ENCODE data around the gene CLUH.

CLUH gene

DNA sequence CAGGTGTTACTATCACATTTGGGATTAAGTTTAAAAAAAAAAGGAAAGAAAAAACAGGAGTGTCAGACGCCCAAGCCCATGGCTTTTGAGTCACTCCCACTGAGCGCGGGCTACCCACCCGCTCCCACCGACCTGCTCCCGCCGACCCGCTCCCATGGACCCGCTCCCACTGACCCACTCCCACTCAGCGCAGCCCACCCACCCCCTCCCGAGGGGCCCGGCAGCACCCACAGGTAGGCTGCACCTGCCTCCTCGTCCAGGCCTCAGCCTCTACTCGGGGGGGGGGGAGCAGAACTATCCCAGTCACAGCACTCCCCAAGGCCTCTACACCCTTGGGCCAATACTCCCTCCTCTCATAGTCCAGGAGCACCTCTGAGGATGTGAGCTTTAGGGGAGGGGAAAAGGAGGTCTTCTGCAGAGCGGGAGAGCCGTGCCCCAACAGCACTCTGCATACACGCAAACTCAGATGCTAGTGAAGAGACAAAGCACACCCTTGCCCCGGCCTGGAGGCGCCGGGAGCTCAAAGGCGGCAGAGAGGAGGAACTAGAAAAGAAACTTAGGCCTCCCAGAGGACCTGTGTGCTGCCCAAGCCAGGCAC is 2.9 kb downstream of the CLUH start:
- Histone ChIP-seq H3K4me3 (ENCODE audit: insufficient read depth, low read depth, low read length, poor library complexity, severe bottlenecking) (no peak overlapping the region), H3K4me1 (ENCODE audit: control insufficient read depth, insufficient read depth, low read length, poor library complexity, severe bottlenecking) (peaks cover 26% of the 10 kb centered on the region), H3K27ac (ENCODE audit: insufficient read depth, low read length, poor library complexity, severe bottlenecking) (no peak overlapping the region), H3K9me3 (ENCODE audit: control insufficient read depth, low read length) (no peaks in the 10 kb centered on the region), H3K27me3 (replicated peaks; ENCODE audit: control insufficient read depth, insufficient read depth, low read length, poor library complexity, severe bottlenecking) (no peaks in the 10 kb centered on the region), H3K36me3 (ENCODE audit: control insufficient read depth, insufficient read depth, low read length) (peaks cover 13% of the 10 kb centered on the region)
- DNase-seq = no peak

DNA sequence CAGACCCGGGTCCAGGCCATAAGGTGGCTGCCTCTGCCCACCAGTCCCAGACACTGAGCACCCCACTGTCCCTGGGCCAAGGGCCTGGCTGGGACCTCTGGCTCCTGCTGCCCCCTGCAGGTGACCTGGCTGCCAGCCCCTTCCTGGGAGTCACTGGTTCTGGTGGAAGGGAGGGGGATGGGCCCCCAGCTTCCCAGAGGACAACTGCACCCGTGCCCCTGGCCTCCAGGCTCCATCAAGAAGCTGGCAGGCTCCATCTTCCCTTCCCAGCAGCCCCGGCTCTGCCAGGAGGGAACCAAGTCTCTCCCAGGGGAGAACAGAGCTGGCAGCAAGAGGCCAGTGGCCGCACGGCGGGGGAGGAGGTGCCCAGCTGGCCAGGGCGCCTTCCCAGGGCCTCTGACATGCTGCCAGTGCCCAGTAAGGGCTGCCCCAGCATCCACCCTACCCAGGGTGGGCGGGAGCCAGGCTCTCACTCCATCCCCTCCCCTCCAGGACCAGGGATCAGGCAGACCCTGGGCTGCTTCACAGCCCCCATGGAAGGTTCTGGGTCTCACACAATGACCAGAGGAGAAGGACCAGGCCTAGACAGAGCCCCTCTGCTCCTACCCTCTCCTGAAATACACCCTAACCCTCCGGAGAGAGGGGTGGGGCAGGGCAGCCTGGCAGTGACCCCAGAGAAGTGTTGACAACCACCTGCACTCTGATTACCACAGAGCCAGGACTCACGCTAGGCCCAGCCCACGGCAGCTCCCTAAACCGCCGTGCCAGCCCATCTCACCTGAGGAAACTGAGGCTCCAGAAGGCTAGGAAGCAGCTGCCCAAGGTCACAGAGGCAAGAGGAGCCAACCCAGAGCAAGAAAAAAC is 3.6 kb downstream of the CLUH start:
- peaks cover 18% of the 10 kb centered on the region for H3K36me3 ChIP-seq (ENCODE audit: control insufficient read depth, insufficient read depth, low read length)
- H3K27ac ChIP-seq (ENCODE audit: insufficient read depth, low read length, poor library complexity, severe bottlenecking) = peak overlapping the region; percentile 18
- H3K4me1 ChIP-seq (ENCODE audit: control insufficient read depth, insufficient read depth, low read length, poor library complexity, severe bottlenecking) = peaks cover 26% of the 10 kb centered on the region
- no peaks in the 10 kb centered on the region for H3K27me3 ChIP-seq (replicated peaks; ENCODE audit: control insufficient read depth, insufficient read depth, low read length, poor library complexity, severe bottlenecking)
- DNase-seq = no peak
- H3K9me3 ChIP-seq (ENCODE audit: control insufficient read depth, low read length) = no peaks in the 10 kb centered on the region
- no peak overlapping the region for H3K4me3 ChIP-seq (ENCODE audit: insufficient read depth, low read depth, low read length, poor library complexity, severe bottlenecking)

DNA sequence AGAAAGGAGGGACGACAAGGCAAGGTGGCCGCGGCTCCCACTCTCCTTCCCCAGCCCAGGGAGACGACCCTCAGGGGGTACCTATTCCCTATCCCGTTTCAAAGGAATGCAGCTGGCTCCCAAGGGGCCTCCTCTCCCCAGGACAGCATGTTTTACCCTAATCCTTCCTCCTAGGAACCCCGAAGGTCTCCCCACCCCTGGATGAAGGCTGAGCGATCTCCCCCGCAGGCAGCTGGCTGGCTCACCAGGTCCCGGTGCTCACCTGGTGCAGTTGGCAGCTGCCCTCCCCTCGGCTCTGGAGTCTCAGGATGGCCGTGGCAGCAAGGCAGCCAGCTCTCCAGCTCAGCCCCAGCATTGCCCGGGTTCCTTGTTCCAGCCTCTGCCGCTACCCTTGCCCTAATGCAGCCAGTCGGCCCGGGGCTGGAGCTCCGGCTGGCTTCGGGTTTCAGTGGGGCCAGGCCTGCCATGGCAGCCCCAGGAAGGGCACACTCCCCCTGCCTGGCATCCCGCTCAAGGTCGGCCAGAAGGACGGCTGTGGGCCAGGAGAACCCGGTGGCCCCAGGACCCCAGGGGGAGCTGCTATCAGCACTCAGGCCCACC is 4.6 kb downstream of the CLUH start:
- no peak overlapping the region for H3K27ac ChIP-seq (ENCODE audit: insufficient read depth, low read length, poor library complexity, severe bottlenecking)
- no peaks in the 10 kb centered on the region for H3K9me3 ChIP-seq (ENCODE audit: control insufficient read depth, low read length)
- no peak for DNase-seq
- peaks cover 25% of the 10 kb centered on the region for H3K36me3 ChIP-seq (ENCODE audit: control insufficient read depth, insufficient read depth, low read length)
- H3K4me3 ChIP-seq (ENCODE audit: insufficient read depth, low read depth, low read length, poor library complexity, severe bottlenecking) = no peak overlapping the region
- H3K4me1 ChIP-seq (ENCODE audit: control insufficient read depth, insufficient read depth, low read length, poor library complexity, severe bottlenecking) = peaks cover 20% of the 10 kb centered on the region
- no peaks in the 10 kb centered on the region for H3K27me3 ChIP-seq (replicated peaks; ENCODE audit: control insufficient read depth, insufficient read depth, low read length, poor library complexity, severe bottlenecking)

DNA sequence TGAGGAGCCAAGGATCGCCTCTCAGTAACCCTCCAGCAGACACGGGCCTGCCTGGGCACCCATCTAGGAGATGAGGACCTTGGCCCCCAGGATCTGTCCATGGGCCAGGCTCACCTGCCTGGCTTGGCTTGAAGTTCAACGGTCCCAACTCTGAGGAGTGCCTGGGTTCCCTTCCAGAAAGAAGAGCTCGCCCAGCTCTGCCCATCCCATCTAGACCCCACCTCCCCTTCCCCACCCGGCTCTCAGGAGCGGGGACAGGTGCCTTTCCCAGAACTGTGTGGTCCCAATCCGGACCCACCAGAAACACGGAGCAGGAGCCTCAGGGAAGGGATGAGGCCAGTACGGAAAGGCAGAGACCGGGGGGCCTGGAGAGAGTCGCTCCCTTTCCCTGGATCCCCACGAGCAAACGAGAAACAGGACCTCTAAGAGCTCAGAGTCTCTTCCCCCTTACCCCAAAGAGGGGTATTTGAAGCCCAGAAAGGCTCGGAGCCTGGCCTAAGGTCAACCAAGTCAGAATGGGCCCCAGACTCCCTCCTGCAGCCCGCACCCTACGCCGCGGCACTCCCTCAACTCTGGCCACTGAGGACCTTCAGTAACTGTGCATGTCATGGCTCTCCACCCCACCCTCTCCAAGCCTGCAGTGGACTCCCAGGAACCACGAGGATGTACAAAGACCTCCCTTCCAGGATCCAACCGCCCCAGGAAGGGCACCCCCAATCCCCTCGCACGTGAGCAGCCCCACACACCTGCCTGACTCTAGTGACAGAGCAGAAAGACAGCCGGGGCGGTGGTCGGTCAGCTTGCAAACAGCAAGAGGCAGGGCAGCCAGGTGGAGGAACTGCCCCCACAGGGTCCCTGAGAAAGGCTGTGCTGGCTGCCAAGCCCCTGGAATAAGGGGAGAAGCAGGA is 5.4 kb downstream of the CLUH start:
- Histone ChIP-seq H3K36me3 (ENCODE audit: control insufficient read depth, insufficient read depth, low read length) (peaks cover 34% of the 10 kb centered on the region), H3K27ac (ENCODE audit: insufficient read depth, low read length, poor library complexity, severe bottlenecking) (no peak overlapping the region)

DNA sequence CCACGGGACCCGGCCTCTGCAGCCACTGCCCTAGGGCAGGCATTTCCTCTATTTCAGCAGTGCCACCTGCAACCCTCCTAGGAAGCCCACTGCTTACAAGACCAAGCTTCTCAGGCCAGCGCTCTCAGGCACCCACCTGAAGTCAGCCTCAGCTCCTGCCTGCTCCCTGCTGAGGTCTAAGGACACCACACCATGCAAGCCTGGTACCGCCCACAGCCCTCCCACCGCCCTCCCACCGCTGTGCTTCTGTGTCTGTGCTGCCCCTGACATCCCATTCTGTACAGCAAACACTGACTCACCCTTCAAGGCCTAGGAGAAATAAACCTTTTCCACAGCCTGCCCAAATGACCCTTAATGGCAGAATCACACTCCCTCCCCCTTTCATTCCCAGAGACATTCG is 6.3 kb downstream of the CLUH start:
- Histone ChIP-seq H3K9me3 (ENCODE audit: control insufficient read depth, low read length) (no peaks in the 10 kb centered on the region), H3K27me3 (replicated peaks; ENCODE audit: control insufficient read depth, insufficient read depth, low read length, poor library complexity, severe bottlenecking) (no peaks in the 10 kb centered on the region), H3K4me3 (ENCODE audit: insufficient read depth, low read depth, low read length, poor library complexity, severe bottlenecking) (no peak overlapping the region), H3K4me1 (ENCODE audit: control insufficient read depth, insufficient read depth, low read length, poor library complexity, severe bottlenecking) (peaks cover 11% of the 10 kb centered on the region), H3K36me3 (ENCODE audit: control insufficient read depth, insufficient read depth, low read length) (peaks cover 42% of the 10 kb centered on the region), H3K27ac (ENCODE audit: insufficient read depth, low read length, poor library complexity, severe bottlenecking) (no peak overlapping the region)
- no peak for DNase-seq

More for the DNA sequence above, 5.4 kb downstream of the CLUH start:
- no peak for DNase-seq
- no peaks in the 10 kb centered on the region for H3K27me3 ChIP-seq (replicated peaks; ENCODE audit: control insufficient read depth, insufficient read depth, low read length, poor library complexity, severe bottlenecking)
- no peaks in the 10 kb centered on the region for H3K9me3 ChIP-seq (ENCODE audit: control insufficient read depth, low read length)
- H3K4me1 ChIP-seq (ENCODE audit: control insufficient read depth, insufficient read depth, low read length, poor library complexity, severe bottlenecking) = peaks cover 18% of the 10 kb centered on the region
- H3K4me3 ChIP-seq (ENCODE audit: insufficient read depth, low read depth, low read length, poor library complexity, severe bottlenecking) = no peak overlapping the region

DNA sequence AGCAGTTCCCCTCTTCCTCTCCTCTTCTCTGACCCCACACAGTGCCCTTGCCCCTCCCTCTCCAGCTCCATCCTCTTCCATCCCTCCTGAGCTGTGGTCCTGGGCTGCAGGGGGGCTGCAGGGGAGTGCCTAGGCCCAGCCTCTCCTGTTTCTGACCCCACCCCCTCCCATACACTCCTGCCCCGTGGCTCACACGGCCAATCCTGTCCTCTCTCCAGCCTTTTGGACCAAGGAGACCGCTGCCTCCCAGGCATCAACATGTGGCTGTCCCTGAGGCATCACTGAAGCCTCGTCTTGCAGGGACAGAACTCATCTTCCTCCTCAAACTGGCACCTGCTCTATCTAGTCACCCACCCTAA is 6.7 kb downstream of the CLUH start:
- Histone ChIP-seq H3K4me3 (ENCODE audit: insufficient read depth, low read depth, low read length, poor library complexity, severe bottlenecking) (no peak overlapping the region), H3K27me3 (replicated peaks; ENCODE audit: control insufficient read depth, insufficient read depth, low read length, poor library complexity, severe bottlenecking) (no peaks in the 10 kb centered on the region), H3K36me3 (ENCODE audit: control insufficient read depth, insufficient read depth, low read length) (peaks cover 46% of the 10 kb centered on the region), H3K4me1 (ENCODE audit: control insufficient read depth, insufficient read depth, low read length, poor library complexity, severe bottlenecking) (peaks cover 7% of the 10 kb centered on the region), H3K27ac (ENCODE audit: insufficient read depth, low read length, poor library complexity, severe bottlenecking) (no peak overlapping the region), H3K9me3 (ENCODE audit: control insufficient read depth, low read length) (no peaks in the 10 kb centered on the region)
- no peak for DNase-seq

DNA sequence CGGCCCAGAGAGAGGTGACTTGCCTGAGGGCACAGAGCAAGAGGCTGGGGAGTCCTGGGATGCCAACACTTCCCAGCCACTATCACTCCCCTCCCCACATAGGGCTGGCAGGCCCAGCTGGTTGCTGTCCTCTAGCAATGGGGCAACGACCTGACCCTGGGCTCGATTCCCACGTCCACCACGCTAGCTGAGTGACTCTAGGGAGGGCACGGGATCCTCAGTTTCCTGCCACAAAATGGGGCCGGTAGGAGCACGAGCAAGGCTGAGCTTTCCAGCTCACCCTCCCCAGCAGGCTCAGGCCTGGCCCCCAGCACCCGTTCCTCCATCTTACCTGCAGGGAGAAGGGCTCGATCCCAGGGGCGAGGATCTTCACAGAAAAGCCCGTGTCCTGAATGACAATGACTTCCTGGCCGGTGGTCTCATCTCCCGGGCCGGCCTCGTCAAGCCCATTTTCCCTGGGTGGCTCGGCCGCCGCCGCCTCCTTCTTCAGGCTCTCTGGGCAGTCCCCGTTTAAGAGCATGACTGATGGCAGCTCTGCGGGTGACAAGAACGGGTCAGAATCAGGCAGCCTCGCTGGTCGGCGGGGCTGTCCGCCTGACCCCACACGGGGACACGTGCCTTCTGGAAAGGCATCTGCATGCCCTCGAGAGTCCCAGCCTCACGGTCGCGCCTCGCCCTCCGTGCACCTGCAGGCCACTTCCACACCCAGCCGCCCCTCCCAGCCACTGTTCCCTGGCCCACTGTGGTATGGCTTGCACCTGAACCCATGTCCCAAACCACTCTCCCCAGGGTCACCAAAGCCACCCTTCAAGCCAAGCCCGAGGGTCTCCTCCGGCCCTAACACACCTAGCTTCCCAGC is 7.3 kb downstream of the CLUH start:
- Histone ChIP-seq H3K27me3 (replicated peaks; ENCODE audit: control insufficient read depth, insufficient read depth, low read length, poor library complexity, severe bottlenecking) (no peaks in the 10 kb centered on the region), H3K4me3 (ENCODE audit: insufficient read depth, low read depth, low read length, poor library complexity, severe bottlenecking) (no peak overlapping the region), H3K9me3 (ENCODE audit: control insufficient read depth, low read length) (no peaks in the 10 kb centered on the region), H3K4me1 (ENCODE audit: control insufficient read depth, insufficient read depth, low read length, poor library complexity, severe bottlenecking) (peaks cover 1% of the 10 kb centered on the region), H3K36me3 (ENCODE audit: control insufficient read depth, insufficient read depth, low read length) (peaks cover 47% of the 10 kb centered on the region), H3K27ac (ENCODE audit: insufficient read depth, low read length, poor library complexity, severe bottlenecking) (no peak overlapping the region)
- no peak for DNase-seq

DNA sequence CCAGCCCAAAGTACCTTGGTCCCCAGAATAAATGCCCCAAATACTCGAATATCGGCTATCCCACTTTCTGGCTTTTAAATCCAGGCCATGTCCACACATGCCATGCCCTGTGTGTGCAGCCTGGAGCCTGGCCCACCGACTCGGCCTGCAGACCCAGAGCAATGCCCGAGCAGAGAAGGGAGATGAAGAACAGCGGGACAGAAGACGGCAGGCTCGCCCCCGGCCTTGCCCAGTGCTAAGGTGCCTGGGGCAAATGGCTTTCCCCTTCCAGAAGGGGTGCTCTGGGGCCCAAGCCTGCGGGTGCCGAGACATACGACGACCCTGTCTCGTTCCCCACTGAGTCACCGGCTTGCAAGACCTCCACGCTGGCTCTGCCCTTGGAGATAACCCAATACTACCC is 8.0 kb downstream of the CLUH start:
- peaks cover 52% of the 10 kb centered on the region for H3K36me3 ChIP-seq (ENCODE audit: control insufficient read depth, insufficient read depth, low read length)
- H3K9me3 ChIP-seq (ENCODE audit: control insufficient read depth, low read length) = no peaks in the 10 kb centered on the region
- no peak overlapping the region for H3K27ac ChIP-seq (ENCODE audit: insufficient read depth, low read length, poor library complexity, severe bottlenecking)
- no peak for DNase-seq
- no peak overlapping the region for H3K4me3 ChIP-seq (ENCODE audit: insufficient read depth, low read depth, low read length, poor library complexity, severe bottlenecking)
- no peaks in the 10 kb centered on the region for H3K4me1 ChIP-seq (ENCODE audit: control insufficient read depth, insufficient read depth, low read length, poor library complexity, severe bottlenecking)
- no peaks in the 10 kb centered on the region for H3K27me3 ChIP-seq (replicated peaks; ENCODE audit: control insufficient read depth, insufficient read depth, low read length, poor library complexity, severe bottlenecking)

DNA sequence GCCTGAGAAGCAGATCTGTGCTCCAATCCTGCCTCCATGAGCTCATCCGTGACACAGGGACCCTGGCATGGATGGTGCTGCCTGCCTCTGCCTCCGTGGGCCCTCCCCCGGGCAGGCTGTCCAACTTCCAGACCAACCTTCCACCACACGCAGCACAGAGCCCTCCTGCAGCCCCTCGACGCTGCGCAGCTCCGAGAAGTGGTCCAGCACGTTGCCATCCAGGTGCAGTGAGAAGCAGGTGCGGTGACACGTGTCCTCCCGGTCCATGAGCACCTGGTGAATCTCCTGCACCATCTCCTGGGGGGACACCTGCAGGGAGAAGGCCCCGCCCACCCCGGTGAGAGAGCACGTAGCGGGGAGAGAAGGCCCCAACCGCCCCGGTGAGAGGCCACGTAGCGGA is 8.4 kb downstream of the CLUH start:
- Histone ChIP-seq H3K27ac (ENCODE audit: insufficient read depth, low read length, poor library complexity, severe bottlenecking) (no peak overlapping the region), H3K4me1 (ENCODE audit: control insufficient read depth, insufficient read depth, low read length, poor library complexity, severe bottlenecking) (no peaks in the 10 kb centered on the region), H3K9me3 (ENCODE audit: control insufficient read depth, low read length) (no peaks in the 10 kb centered on the region), H3K4me3 (ENCODE audit: insufficient read depth, low read depth, low read length, poor library complexity, severe bottlenecking) (no peak overlapping the region), H3K27me3 (replicated peaks; ENCODE audit: control insufficient read depth, insufficient read depth, low read length, poor library complexity, severe bottlenecking) (no peaks in the 10 kb centered on the region), H3K36me3 (ENCODE audit: control insufficient read depth, insufficient read depth, low read length) (peaks cover 56% of the 10 kb centered on the region)
- DNase-seq = no peak
